ENCODE results near the gene TENM3.

DNA sequence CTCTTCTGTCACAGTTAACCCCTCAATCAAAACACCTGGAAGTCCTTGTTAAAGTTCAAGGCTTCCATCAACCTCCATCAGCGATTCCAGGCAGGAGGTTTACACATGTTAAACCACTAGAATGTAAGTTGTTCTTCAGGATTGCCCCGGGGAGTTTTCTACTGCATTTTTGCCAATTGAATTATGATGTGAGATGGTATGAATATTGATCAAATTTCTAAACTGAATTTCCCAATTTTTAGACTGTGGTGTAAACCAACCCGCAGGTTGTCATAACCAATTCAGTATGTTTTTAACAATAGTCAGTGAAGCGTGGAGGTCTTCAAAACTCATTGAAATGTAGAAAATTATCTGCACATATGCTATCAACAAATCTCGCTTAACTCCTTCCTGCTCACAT, 21.2 kb upstream of the TENM3 start:
- TF ChIP-seq, protein P1, sequence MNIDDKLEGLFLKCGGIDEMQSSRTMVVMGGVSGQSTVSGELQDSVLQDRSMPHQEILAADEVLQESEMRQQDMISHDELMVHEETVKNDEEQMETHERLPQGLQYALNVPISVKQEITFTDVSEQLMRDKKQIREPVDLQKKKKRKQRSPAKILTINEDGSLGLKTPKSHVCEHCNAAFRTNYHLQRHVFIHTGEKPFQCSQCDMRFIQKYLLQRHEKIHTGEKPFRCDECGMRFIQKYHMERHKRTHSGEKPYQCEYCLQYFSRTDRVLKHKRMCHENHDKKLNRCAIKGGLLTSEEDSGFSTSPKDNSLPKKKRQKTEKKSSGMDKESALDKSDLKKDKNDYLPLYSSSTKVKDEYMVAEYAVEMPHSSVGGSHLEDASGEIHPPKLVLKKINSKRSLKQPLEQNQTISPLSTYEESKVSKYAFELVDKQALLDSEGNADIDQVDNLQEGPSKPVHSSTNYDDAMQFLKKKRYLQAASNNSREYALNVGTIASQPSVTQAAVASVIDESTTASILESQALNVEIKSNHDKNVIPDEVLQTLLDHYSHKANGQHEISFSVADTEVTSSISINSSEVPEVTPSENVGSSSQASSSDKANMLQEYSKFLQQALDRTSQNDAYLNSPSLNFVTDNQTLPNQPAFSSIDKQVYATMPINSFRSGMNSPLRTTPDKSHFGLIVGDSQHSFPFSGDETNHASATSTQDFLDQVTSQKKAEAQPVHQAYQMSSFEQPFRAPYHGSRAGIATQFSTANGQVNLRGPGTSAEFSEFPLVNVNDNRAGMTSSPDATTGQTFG (tag by site-specific recombination; IDR thresholded peaks at IDR 0.05; ENCODE audit: borderline replicate concordance): no peak
- TF ChIP-seq, protein P2, sequence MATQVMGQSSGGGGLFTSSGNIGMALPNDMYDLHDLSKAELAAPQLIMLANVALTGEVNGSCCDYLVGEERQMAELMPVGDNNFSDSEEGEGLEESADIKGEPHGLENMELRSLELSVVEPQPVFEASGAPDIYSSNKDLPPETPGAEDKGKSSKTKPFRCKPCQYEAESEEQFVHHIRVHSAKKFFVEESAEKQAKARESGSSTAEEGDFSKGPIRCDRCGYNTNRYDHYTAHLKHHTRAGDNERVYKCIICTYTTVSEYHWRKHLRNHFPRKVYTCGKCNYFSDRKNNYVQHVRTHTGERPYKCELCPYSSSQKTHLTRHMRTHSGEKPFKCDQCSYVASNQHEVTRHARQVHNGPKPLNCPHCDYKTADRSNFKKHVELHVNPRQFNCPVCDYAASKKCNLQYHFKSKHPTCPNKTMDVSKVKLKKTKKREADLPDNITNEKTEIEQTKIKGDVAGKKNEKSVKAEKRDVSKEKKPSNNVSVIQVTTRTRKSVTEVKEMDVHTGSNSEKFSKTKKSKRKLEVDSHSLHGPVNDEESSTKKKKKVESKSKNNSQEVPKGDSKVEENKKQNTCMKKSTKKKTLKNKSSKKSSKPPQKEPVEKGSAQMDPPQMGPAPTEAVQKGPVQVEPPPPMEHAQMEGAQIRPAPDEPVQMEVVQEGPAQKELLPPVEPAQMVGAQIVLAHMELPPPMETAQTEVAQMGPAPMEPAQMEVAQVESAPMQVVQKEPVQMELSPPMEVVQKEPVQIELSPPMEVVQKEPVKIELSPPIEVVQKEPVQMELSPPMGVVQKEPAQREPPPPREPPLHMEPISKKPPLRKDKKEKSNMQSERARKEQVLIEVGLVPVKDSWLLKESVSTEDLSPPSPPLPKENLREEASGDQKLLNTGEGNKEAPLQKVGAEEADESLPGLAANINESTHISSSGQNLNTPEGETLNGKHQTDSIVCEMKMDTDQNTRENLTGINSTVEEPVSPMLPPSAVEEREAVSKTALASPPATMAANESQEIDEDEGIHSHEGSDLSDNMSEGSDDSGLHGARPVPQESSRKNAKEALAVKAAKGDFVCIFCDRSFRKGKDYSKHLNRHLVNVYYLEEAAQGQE (tag by site-specific recombination; IDR thresholded peaks at IDR 0.05): no peak
- no peak for TF ChIP-seq SETDB1 (IDR thresholded peaks at IDR 0.05; ENCODE audit: insufficient read length, low read length)
- TF ChIP-seq, protein P3, sequence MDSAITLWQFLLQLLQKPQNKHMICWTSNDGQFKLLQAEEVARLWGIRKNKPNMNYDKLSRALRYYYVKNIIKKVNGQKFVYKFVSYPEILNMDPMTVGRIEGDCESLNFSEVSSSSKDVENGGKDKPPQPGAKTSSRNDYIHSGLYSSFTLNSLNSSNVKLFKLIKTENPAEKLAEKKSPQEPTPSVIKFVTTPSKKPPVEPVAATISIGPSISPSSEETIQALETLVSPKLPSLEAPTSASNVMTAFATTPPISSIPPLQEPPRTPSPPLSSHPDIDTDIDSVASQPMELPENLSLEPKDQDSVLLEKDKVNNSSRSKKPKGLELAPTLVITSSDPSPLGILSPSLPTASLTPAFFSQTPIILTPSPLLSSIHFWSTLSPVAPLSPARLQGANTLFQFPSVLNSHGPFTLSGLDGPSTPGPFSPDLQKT (IDR thresholded peaks at IDR 0.05; ENCODE audit: borderline replicate concordance, low read depth, low read length): no peak
- TF ChIP-seq, protein P4, sequence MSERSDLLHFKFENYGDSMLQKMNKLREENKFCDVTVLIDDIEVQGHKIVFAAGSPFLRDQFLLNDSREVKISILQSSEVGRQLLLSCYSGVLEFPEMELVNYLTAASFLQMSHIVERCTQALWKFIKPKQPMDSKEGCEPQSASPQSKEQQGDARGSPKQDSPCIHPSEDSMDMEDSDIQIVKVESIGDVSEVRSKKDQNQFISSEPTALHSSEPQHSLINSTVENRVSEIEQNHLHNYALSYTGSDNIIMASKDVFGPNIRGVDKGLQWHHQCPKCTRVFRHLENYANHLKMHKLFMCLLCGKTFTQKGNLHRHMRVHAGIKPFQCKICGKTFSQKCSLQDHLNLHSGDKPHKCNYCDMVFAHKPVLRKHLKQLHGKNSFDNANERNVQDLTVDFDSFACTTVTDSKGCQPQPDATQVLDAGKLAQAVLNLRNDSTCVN (tag by site-specific recombination; optimal IDR thresholded peaks at IDR 0.05): no peak
- TF ChIP-seq, protein P5, sequence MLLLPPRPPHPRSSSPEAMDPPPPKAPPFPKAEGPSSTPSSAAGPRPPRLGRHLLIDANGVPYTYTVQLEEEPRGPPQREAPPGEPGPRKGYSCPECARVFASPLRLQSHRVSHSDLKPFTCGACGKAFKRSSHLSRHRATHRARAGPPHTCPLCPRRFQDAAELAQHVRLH (tag by site-specific recombination; IDR thresholded peaks at IDR 0.05): no peak
- TF ChIP-seq, protein P6, sequence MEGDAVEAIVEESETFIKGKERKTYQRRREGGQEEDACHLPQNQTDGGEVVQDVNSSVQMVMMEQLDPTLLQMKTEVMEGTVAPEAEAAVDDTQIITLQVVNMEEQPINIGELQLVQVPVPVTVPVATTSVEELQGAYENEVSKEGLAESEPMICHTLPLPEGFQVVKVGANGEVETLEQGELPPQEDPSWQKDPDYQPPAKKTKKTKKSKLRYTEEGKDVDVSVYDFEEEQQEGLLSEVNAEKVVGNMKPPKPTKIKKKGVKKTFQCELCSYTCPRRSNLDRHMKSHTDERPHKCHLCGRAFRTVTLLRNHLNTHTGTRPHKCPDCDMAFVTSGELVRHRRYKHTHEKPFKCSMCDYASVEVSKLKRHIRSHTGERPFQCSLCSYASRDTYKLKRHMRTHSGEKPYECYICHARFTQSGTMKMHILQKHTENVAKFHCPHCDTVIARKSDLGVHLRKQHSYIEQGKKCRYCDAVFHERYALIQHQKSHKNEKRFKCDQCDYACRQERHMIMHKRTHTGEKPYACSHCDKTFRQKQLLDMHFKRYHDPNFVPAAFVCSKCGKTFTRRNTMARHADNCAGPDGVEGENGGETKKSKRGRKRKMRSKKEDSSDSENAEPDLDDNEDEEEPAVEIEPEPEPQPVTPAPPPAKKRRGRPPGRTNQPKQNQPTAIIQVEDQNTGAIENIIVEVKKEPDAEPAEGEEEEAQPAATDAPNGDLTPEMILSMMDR (tag by site-specific recombination; IDR thresholded peaks at IDR 0.05): no peak
- TF ChIP-seq ZNF366 (tag by site-specific recombination; conservative IDR thresholded peaks at IDR 0.05): no peak
- no peak for TF ChIP-seq BCL11B (tag by site-specific recombination; IDR thresholded peaks at IDR 0.05; ENCODE audit: low read depth)
- TF ChIP-seq ZNF777 (tag by site-specific recombination; IDR thresholded peaks at IDR 0.05; ENCODE audit: borderline replicate concordance): no peak
- TF ChIP-seq ZNF184 (tag by site-specific recombination; IDR thresholded peaks at IDR 0.05): no peak
- TF ChIP-seq, protein P7, sequence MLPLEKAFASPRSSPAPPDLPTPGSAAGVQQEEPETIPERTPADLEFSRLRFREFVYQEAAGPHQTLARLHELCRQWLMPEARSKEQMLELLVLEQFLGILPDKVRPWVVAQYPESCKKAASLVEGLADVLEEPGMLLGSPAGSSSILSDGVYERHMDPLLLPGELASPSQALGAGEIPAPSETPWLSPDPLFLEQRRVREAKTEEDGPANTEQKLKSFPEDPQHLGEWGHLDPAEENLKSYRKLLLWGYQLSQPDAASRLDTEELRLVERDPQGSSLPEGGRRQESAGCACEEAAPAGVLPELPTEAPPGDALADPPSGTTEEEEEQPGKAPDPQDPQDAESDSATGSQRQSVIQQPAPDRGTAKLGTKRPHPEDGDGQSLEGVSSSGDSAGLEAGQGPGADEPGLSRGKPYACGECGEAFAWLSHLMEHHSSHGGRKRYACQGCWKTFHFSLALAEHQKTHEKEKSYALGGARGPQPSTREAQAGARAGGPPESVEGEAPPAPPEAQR (tag by site-specific recombination; IDR thresholded peaks at IDR 0.05): no peak
- no peak for TF ChIP-seq ZNF76 (tag by site-specific recombination; IDR thresholded peaks at IDR 0.05; ENCODE audit: borderline replicate concordance, low read depth)
